Stimulated activated effector memory CD8-positive, alpha-beta T cell treated with anti-CD3 and anti-CD28 coated beads, Interleukin-12 subunit alpha, Interleukin-12 subunit beta, amount 100 ng/mL, for 72 hours (primary cell): ENCODE measurements around the gene BMPR1B.
"Not testable (repeated sequence)": the region's sequence is repeated elsewhere in the genome, so short reads cannot be mapped to it uniquely, and the experiment has no call there.

Source experiments
- ATAC-seq: fragments of 150-1000 bp; cut with Tn5 transposase; 2 replicates; pipeline ENCODE4 v1.10.0; 2021
- DNase-seq, 2 donors: peaks; one replicate each; pipeline ENCODE4 v3.0.0; 2021 to 2022; ENCODE audit warnings: low spot score in 2 of 2
- H3K27ac Mint-ChIP-seq: one replicate; pipeline ENCODE4 v1.8.0; 2022; ENCODE audit warnings: mild to moderate bottlenecking, mixed read lengths
- H3K36me3 Mint-ChIP-seq: one replicate; pipeline ENCODE4 v1.8.0; 2022; ENCODE audit warnings: mild to moderate bottlenecking, mixed read lengths
- H3K4me1 Mint-ChIP-seq: one replicate; pipeline ENCODE4 v1.8.0; 2022; ENCODE audit warnings: mixed read lengths
- H3K4me3 Mint-ChIP-seq: one replicate; pipeline ENCODE4 v1.8.0; 2022; ENCODE audit warnings: mild to moderate bottlenecking, mixed read lengths
- H3K9me3 Mint-ChIP-seq: one replicate; pipeline ENCODE4 v1.8.0; 2022; ENCODE audit warnings: mixed read lengths

BMPR1B gene

DNA sequence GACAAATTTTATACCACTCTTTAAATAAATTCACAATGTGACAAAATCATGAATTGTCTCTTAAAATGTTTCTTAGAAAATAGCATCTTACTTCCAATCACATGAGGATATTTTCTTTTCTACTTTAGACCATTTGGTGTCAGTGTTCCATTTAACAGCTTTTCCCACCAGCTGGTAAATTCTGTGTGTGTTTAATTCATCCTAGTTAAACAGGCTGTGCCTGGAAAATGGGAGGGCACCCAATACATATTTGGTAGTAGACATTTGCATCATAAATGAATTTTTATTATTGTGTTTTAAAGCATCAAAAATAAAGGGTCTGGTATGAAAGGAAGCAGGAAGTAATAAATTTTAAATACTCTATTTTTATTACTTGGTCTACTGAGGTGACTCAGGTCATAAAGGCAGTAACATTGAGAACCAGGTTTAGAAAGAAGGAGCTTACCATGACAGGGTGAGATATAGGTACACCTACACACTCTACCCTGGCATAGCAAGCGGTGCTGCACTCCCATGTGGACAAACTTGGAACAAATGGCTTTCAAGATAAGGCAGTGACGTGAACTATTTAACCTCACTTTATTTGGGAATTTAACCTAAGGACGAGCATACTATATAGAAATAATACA is 344.5 kb downstream of the BMPR1B start:
- Mint-ChIP-seq H3K36me3 (no peaks in the 10 kb centered on the region), H3K27ac (no peak overlapping the region), H3K9me3 (no peaks in the 10 kb centered on the region), H3K4me3 (no peak overlapping the region), H3K4me1 (no peaks in the 10 kb centered on the region)
- ATAC-seq = no peak
- DNase-seq = no peak

GRCh38 chr4:95105112-95105511 is 347.4 kb downstream of the BMPR1B start:
- no peaks in the 10 kb centered on the region for H3K9me3 Mint-ChIP-seq
- H3K36me3 Mint-ChIP-seq = no peaks in the 10 kb centered on the region
- H3K4me1 Mint-ChIP-seq = no peaks in the 10 kb centered on the region
- ATAC-seq (no peak), DNase-seq (no peak)
- H3K27ac Mint-ChIP-seq = no peak overlapping the region
- H3K4me3 Mint-ChIP-seq = no peak overlapping the region

GRCh38 chr4:95105983-95106382 is 348.2 kb downstream of the BMPR1B start:
- H3K4me3 Mint-ChIP-seq = no peak overlapping the region
- H3K27ac Mint-ChIP-seq = no peak overlapping the region
- H3K36me3 Mint-ChIP-seq = no peaks in the 10 kb centered on the region
- ATAC-seq (no peak), DNase-seq (no peak)
- no peaks in the 10 kb centered on the region for H3K9me3 Mint-ChIP-seq
- no peaks in the 10 kb centered on the region for H3K4me1 Mint-ChIP-seq

DNA sequence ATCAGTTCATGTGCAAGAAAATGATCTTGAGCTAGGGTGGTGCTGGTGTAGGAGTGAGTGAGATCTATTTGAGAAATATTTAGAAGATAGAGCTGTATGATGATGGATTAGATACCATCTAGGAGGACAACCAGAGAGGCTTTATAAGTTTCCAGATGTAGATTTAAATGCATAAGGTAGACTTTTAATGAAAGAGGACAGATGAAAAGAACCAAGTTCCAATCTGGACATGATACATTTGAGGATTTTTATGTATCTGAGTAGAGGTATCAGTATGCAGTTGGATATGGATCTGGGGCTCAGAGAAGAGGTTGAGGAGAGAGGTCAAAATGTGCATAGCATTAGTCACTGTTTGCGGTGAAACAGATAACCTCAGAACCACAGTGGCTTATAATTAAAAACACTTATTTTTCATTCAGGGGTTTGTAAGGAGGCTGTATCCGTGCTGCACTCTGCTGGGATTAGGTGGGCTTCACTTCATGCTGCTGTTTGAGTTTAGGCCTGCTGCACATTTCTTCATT is 348.7 kb downstream of the BMPR1B start:
- ATAC-seq = no peak
- DNase-seq = no peak
- Mint-ChIP-seq H3K4me1 (no peaks in the 10 kb centered on the region), H3K36me3 (no peaks in the 10 kb centered on the region), H3K9me3 (no peaks in the 10 kb centered on the region), H3K4me3 (no peak overlapping the region), H3K27ac (no peak overlapping the region)

- no peaks in the 10 kb centered on the region for H3K9me3 Mint-ChIP-seq
- no peak overlapping the region for H3K27ac Mint-ChIP-seq
- no peak overlapping the region for H3K4me3 Mint-ChIP-seq
- H3K36me3 Mint-ChIP-seq = no peaks in the 10 kb centered on the region
- DNase-seq (no peak), ATAC-seq (no peak)
- H3K4me1 Mint-ChIP-seq = no peaks in the 10 kb centered on the region
Observed at GRCh38 chr4:95107004-95107403, 349.2 kb downstream of the BMPR1B start.

DNA sequence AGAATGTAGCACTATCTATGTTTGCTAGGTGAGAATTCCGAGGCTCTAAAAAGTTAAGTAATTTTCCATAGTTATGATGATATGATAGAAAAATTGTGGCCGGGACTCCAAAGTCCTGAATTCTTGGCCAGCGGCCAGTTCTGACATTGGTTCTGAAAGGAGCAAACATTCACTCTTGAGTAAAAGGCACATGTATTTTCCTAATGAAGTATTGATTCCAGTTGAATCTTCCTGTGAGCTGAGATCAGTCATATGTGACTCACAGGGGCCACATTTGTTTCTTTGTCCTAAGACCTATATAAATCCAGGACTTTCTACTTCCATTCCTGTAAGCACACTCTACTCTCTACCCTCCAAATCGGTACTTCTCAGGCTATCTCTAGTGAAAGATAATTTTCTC is 349.9 kb downstream of the BMPR1B start:
- no peaks in the 10 kb centered on the region for H3K9me3 Mint-ChIP-seq
- DNase-seq (no peak), ATAC-seq (no peak)
- H3K27ac Mint-ChIP-seq = no peak overlapping the region
- no peak overlapping the region for H3K4me3 Mint-ChIP-seq
- H3K4me1 Mint-ChIP-seq = no peaks in the 10 kb centered on the region
- H3K36me3 Mint-ChIP-seq = no peaks in the 10 kb centered on the region

GRCh38 chr4:95108883-95109421 is 351.2 kb downstream of the BMPR1B start:
- no peak for DNase-seq
- H3K9me3 Mint-ChIP-seq = no peaks in the 10 kb centered on the region
- H3K4me1 Mint-ChIP-seq = no peaks in the 10 kb centered on the region
- H3K27ac Mint-ChIP-seq = no peak overlapping the region
- H3K4me3 Mint-ChIP-seq = no peak overlapping the region
- ATAC-seq = no peak
- H3K36me3 Mint-ChIP-seq = no peaks in the 10 kb centered on the region

DNA sequence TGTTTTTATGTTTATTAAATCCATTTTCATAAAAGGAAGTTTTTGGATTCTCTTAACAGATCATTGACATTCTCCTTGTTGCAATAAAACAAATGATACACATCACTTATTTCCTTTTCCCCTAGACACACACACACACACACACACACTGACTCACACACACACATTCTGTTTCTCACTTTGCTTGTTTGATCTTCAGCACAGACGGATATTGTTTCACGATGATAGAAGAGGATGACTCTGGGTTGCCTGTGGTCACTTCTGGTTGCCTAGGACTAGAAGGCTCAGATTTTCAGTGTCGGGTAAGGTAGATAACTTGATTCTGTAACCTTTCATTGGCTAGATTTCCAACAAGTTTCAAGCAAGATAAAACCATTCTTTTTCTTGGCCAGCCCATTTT is 356.8 kb downstream of the BMPR1B start:
- ATAC-seq = no peak
- no peak for DNase-seq

GRCh38 chr4:95118497-95118896 is 360.7 kb downstream of the BMPR1B start:
- no peaks in the 10 kb centered on the region for H3K4me1 Mint-ChIP-seq
- DNase-seq (no peak), ATAC-seq (no peak)
- H3K27ac Mint-ChIP-seq = no peak overlapping the region
- no peaks in the 10 kb centered on the region for H3K36me3 Mint-ChIP-seq
- H3K4me3 Mint-ChIP-seq = no peak overlapping the region
- H3K9me3 Mint-ChIP-seq = no peaks in the 10 kb centered on the region

More for the DNA sequence above, 356.8 kb downstream of the BMPR1B start:
- H3K4me3 Mint-ChIP-seq = no peak overlapping the region
- H3K4me1 Mint-ChIP-seq = no peaks in the 10 kb centered on the region
- H3K36me3 Mint-ChIP-seq = no peaks in the 10 kb centered on the region
- no peak overlapping the region for H3K27ac Mint-ChIP-seq
- H3K9me3 Mint-ChIP-seq = no peaks in the 10 kb centered on the region

GRCh38 chr4:95120456-95120855 is 362.7 kb downstream of the BMPR1B start:
- Mint-ChIP-seq H3K27ac (no peak overlapping the region), H3K9me3 (no peaks in the 10 kb centered on the region), H3K36me3 (no peaks in the 10 kb centered on the region), H3K4me1 (no peaks in the 10 kb centered on the region), H3K4me3 (no peak overlapping the region)
- DNase-seq = no peak
- ATAC-seq = no peak

DNA sequence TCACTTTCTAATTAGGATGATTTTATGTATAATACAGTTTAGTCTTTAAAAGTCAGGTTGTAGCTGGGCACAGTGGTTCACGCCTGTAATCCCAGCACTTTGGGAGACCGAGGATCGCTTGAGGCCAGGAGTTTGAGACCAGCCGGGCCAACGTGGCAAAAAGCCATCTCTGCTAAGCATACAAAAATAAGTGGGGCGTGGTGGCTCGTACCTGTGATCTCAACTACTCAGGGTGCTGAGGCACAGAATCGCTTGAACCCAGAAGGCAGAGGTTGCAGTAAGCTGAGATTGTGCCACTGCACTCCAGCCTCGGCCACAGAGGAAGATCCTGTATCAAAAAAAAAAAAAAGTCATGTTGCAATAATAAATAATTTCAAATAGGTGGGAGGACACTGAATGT is 364.2 kb downstream of the BMPR1B start:
- Mint-ChIP-seq H3K4me3 (no peak overlapping the region), H3K27ac (no peak overlapping the region)

GRCh38 chr4:95124906-95125504 is 367.2 kb downstream of the BMPR1B start:
- Mint-ChIP-seq H3K9me3 (no peaks in the 10 kb centered on the region), H3K36me3 (no peaks in the 10 kb centered on the region), H3K4me3 (no peak overlapping the region), H3K4me1 (no peaks in the 10 kb centered on the region), H3K27ac (no peak overlapping the region)
- DNase-seq (no peak), ATAC-seq (no peak)

More for the DNA sequence above, 364.2 kb downstream of the BMPR1B start:
- H3K4me1 Mint-ChIP-seq = no peaks in the 10 kb centered on the region
- H3K36me3 Mint-ChIP-seq = no peaks in the 10 kb centered on the region
- H3K9me3 Mint-ChIP-seq = no peaks in the 10 kb centered on the region
- DNase-seq = no peak
- no peak for ATAC-seq

DNA sequence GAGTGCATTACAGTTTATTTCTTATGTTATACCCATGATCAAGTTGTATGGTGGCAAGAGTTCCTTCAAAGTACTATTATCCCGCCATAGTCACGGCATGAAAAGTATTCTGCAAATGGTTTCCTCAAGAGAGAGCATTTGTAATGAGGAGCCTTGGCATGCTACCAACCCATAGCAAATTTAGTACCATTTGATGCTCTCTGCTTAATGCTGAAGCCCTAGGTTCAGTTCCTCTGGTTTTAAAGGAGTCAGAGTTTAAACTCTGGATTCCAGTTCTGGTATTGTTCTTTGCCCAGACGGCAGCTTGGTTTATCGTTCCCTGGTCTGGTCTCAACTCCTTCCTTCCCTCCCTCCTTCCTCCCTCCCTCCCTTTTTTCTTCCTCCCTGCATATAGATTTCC is 371.3 kb downstream of the BMPR1B start:
- ATAC-seq (no peak), DNase-seq (no peak)
- Mint-ChIP-seq H3K4me3 (no peak overlapping the region), H3K4me1 (no peaks in the 10 kb centered on the region), H3K27ac (no peak overlapping the region), H3K36me3 (no peaks in the 10 kb centered on the region), H3K9me3 (peaks cover 4% of the 10 kb centered on the region)

DNA sequence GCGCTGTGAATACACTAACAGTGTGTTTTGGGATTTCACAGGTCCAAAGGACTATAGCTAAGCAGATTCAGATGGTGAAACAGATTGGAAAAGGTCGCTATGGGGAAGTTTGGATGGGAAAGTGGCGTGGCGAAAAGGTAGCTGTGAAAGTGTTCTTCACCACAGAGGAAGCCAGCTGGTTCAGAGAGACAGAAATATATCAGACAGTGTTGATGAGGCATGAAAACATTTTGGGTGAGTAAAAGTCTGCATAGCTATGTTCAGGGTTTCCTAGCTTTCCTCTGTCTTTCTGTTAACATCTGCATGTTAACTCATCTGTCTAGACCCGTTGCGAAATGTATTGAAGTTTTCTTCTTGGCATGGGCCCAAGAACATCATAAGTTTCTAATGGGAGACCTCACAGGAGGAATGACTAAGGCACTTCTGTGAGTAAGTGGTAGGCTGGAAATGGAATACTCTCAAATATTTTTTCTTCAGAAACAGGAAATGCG is 372.1 kb downstream of the BMPR1B start:
- ATAC-seq = no peak
- H3K4me3 Mint-ChIP-seq = no peak overlapping the region
- H3K4me1 Mint-ChIP-seq = no peaks in the 10 kb centered on the region
- no peaks in the 10 kb centered on the region for H3K36me3 Mint-ChIP-seq
- H3K9me3 Mint-ChIP-seq = peaks cover 4% of the 10 kb centered on the region
- DNase-seq = no peak
- H3K27ac Mint-ChIP-seq = no peak overlapping the region

- not testable (repeated sequence) for H3K27ac Mint-ChIP-seq, H3K9me3 Mint-ChIP-seq, DNase-seq, ATAC-seq, H3K4me1 Mint-ChIP-seq, H3K36me3 Mint-ChIP-seq, H3K4me3 Mint-ChIP-seq
Observed at GRCh38 chr4:95134016-95134415, 376.3 kb downstream of the BMPR1B start.

GRCh38 chr4:95139424-95139823 is 381.7 kb downstream of the BMPR1B start:
- H3K27ac Mint-ChIP-seq, H3K4me3 Mint-ChIP-seq, ATAC-seq, H3K4me1 Mint-ChIP-seq, DNase-seq, H3K9me3 Mint-ChIP-seq, H3K36me3 Mint-ChIP-seq: not testable (repeated sequence)
